CD4-positive, alpha-beta T cell (primary cell): ENCODE measurements around the gene SAP30BP. TPM values are rescaled to one million over a fixed set of nuclear protein-coding genes. Genes with fewer than 3 reads are reported as not detected.
"Not testable (repeated sequence)": the region's sequence is repeated elsewhere in the genome, so short reads cannot be mapped to it uniquely, and the experiment has no call there.

Experiments used
- ATAC-seq: fragments of 200-7000 bp; cut with Tn5 transposase; one replicate; pipeline ENCODE4 v1.10.0; 2022; ENCODE audit warnings: mild to moderate bottlenecking; ENCODE audit not compliant: poor library complexity
- CTCF ChIA-PET: fragments of 350-600 bp; sonication (Branson Sonifier 250); formaldehyde crosslinking; loops from one replicate; lab custom pipeline; 2021; ENCODE audit warnings: antibody characterized with exemption, inconsistent platforms; lab: Charles Lee
- POLR2A ChIA-PET: fragments of 350-600 bp; sonication (Branson Sonifier 250); formaldehyde crosslinking; loops from one replicate; lab custom pipeline; 2021; ENCODE audit warnings: antibody characterized with exemption, inconsistent platforms; lab: Charles Lee
- DNase-seq, 14 experiments: peaks; one replicate each; pipeline ENCODE4 v3.0.0-alpha.2; 2013 to 2020; ENCODE audit warnings: mixed read lengths in 2 of 14
- H3K27ac ChIP-seq, 2 donors: one replicate each; pipeline versions ENCODE4 v1.5.1 to v1.7.0; 2013; ENCODE audit warnings: low read length in 2 of 2, low read depth in 1 of 2, mild to moderate bottlenecking in 1 of 2
- H3K27me3 ChIP-seq, 2 experiments: 1 replicate in 1 of 2; 2 replicates in 1 of 2; pipeline versions ENCODE4 v1.6.1 to v1.7.0; 2013; ENCODE audit warnings: low read length in 2 of 2, control low read depth in 1 of 2, mild to moderate bottlenecking in 1 of 2, moderate library complexity in 1 of 2; ENCODE audit not compliant: insufficient read depth in 2 of 2, control insufficient read depth in 1 of 2
- H3K36me3 ChIP-seq: one replicate; pipeline ENCODE4 v1.6.1; 2013; ENCODE audit warnings: low read length, control low read depth; ENCODE audit not compliant: insufficient read depth
- H3K4me1 ChIP-seq: one replicate; pipeline ENCODE4 v1.6.1; 2013; ENCODE audit warnings: low read length, control low read depth; ENCODE audit not compliant: insufficient read depth
- H3K4me3 ChIP-seq: one replicate; pipeline ENCODE4 v1.5.1; 2013; ENCODE audit warnings: mild to moderate bottlenecking, low read length, moderate library complexity
- H3K9me3 ChIP-seq, 2 experiments: 1 replicate in 1 of 2; 2 replicates in 1 of 2; pipeline versions ENCODE4 v1.6.1 to v1.7.0; 2013; ENCODE audit warnings: low read length in 2 of 2, mild to moderate bottlenecking in 2 of 2, control low read depth in 1 of 2, moderate library complexity in 1 of 2; ENCODE audit not compliant: control insufficient read depth in 1 of 2, insufficient read depth in 1 of 2
- H3K27ac Mint-ChIP-seq: one replicate; pipeline ENCODE4 v1.8.0; 2020; ENCODE audit warnings: mixed read lengths
- H3K27me3 Mint-ChIP-seq: one replicate; pipeline ENCODE4 v1.8.0; 2021; ENCODE audit warnings: mixed read lengths
- H3K36me3 Mint-ChIP-seq: one replicate; pipeline ENCODE4 v1.8.0; 2021; ENCODE audit warnings: low read depth, mixed read lengths
- H3K4me1 Mint-ChIP-seq: one replicate; pipeline ENCODE4 v1.8.0; 2021; ENCODE audit warnings: low read depth, mixed read lengths
- H3K4me3 Mint-ChIP-seq: one replicate; pipeline ENCODE4 v1.8.0; 2020; ENCODE audit warnings: mild to moderate bottlenecking, mixed read lengths
- H3K9me3 Mint-ChIP-seq: one replicate; pipeline ENCODE4 v1.8.0; 2020; ENCODE audit warnings: mixed read lengths
- CTCF ChIP-seq: fragments of 200-600 bp; IDR thresholded peaks from one replicate; pipeline ENCODE4 v1.8.0; 2022; ENCODE audit warnings: antibody characterized with exemption, mild to moderate bottlenecking
- intact Hi-C, 2 experiments: fragments of 100-400 bp; cut with DNase I in 1 of 2; cut with micrococcal nuclease in 1 of 2; formaldehyde crosslinking; loops; one replicate each; pipeline versions ENCODE4 v1.15.1 to v1.9.0; 2023 to 2025; cut with DNase I, micrococcal nuclease
- total RNA-seq, 174 experiments: library from RNA in 2 of 174; stranded (reverse) in 2 of 174; gene quantifications; one replicate each; pipeline ENCODE4 v1.2.3 and lab custom pipeline; 2021 to 2026

SAP30BP gene
- total RNA-seq, 2 experiments from 2014 or later, result 209 to 227 TPM

- POLR2A ChIA-PET, result no interaction called here
- Mint-ChIP-seq H3K27ac (no peak overlapping the region), H3K27me3 (no peaks in the 10 kb centered on the region), H3K9me3 (no peaks in the 10 kb centered on the region), H3K4me1 (peaks cover 13% of the 10 kb centered on the region), H3K36me3 (no peaks in the 10 kb centered on the region), H3K4me3 (no peak overlapping the region)
- TF ChIP-seq CTCF, result no peak
- no peak overlapping the region for H3K27ac ChIP-seq
- no peaks in the 10 kb centered on the region for H3K9me3 ChIP-seq
- ATAC-seq (no peak), DNase-seq (no peak)
- CTCF ChIA-PET, result interaction anchor here (1.3 kb wide), 1 partner anchor 111 kb away, joined by 3 read pairs; no protein-coding TSS in a partner anchor
- H3K36me3 ChIP-seq, result peaks cover 4% of the 10 kb centered on the region
- H3K27me3 ChIP-seq, result no peaks in the 10 kb centered on the region
- no peak overlapping the region for H3K4me3 ChIP-seq
- peaks cover 17% of the 10 kb centered on the region for H3K4me1 ChIP-seq
- intact Hi-C loops, result no loop called here
Measured at GRCh38 chr17:75637143-75637538, 30.0 kb upstream of the SAP30BP start.

GRCh38 chr17:75637551-75637950 lies 29.6 kb upstream of the SAP30BP start:
- no peak overlapping the region for H3K27ac ChIP-seq
- no peaks in the 10 kb centered on the region for H3K9me3 ChIP-seq
- Mint-ChIP-seq H3K36me3 (no peaks in the 10 kb centered on the region), H3K4me3 (no peak overlapping the region), H3K9me3 (no peaks in the 10 kb centered on the region), H3K27ac (no peak overlapping the region), H3K4me1 (peaks cover 13% of the 10 kb centered on the region), H3K27me3 (no peaks in the 10 kb centered on the region)
- peaks cover 5% of the 10 kb centered on the region for H3K36me3 ChIP-seq
- CTCF ChIA-PET, result interaction anchor here (1.3 kb wide), 2 partner anchors 110 to 116 kb away, joined by 3 read pairs; no protein-coding TSS in a partner anchor
- ATAC-seq, result no peak
- TF ChIP-seq CTCF, result no peak
- intact Hi-C loops, result no loop called here
- peaks cover 15% of the 10 kb centered on the region for H3K4me1 ChIP-seq
- H3K27me3 ChIP-seq, result no peaks in the 10 kb centered on the region
- POLR2A ChIA-PET, result no interaction called here
- no peak for DNase-seq
- H3K4me3 ChIP-seq, result no peak overlapping the region

GRCh38 chr17:75638039-75638438 lies 29.1 kb upstream of the SAP30BP start:
- intact Hi-C loops, H3K9me3 Mint-ChIP-seq, H3K4me3 ChIP-seq, H3K27me3 ChIP-seq, H3K27ac Mint-ChIP-seq, H3K27me3 Mint-ChIP-seq, DNase-seq, POLR2A ChIA-PET, H3K9me3 ChIP-seq, H3K27ac ChIP-seq, H3K36me3 ChIP-seq, ATAC-seq, H3K36me3 Mint-ChIP-seq, H3K4me3 Mint-ChIP-seq: not testable (repeated sequence)
- H3K4me1 ChIP-seq, result peaks cover 10% of the 10 kb centered on the region
- peaks cover 11% of the 10 kb centered on the region for H3K4me1 Mint-ChIP-seq
- CTCF ChIA-PET, result interaction anchor here (1.3 kb wide), 1 partner anchor 116 kb away, joined by 3 read pairs; no protein-coding TSS in a partner anchor

- ATAC-seq (no peak), DNase-seq (no peak)
- Histone ChIP-seq H3K36me3 (peaks cover 11% of the 10 kb centered on the region), H3K9me3 (no peaks in the 10 kb centered on the region), H3K27me3 (no peaks in the 10 kb centered on the region), H3K4me3 (no peak overlapping the region), H3K4me1 (peaks cover 2% of the 10 kb centered on the region), H3K27ac (no peak overlapping the region)
- Mint-ChIP-seq H3K27ac (no peak overlapping the region), H3K4me3 (no peak overlapping the region), H3K9me3 (no peaks in the 10 kb centered on the region), H3K4me1 (peaks cover 2% of the 10 kb centered on the region), H3K36me3 (no peaks in the 10 kb centered on the region), H3K27me3 (no peaks in the 10 kb centered on the region)
- no peak for TF ChIP-seq CTCF
- intact Hi-C loops, result no loop called here
- CTCF ChIA-PET, result interaction anchor here (1.3 kb wide), 1 partner anchor 115 kb away, joined by 3 read pairs; no protein-coding TSS in a partner anchor
- POLR2A ChIA-PET, result no interaction called here
Measured at GRCh38 chr17:75638893-75639292, 28.2 kb upstream of the SAP30BP start.
